GM06990 (cell line): ENCODE data around the gene GGACT.

Experiments used
- DNase-seq: peaks from one replicate; pipeline ENCODE4 v3.0.0-alpha.2; 2011; ENCODE audit not compliant: insufficient read length; ENCODE audit errors: extremely low read depth
- H3K27me3 ChIP-seq: replicated peaks from 2 replicates; pipeline ENCODE4 v1.6.0; 2011; ENCODE audit warnings: low read length; ENCODE audit not compliant: control insufficient read depth, insufficient read depth
- H3K36me3 ChIP-seq: 2 replicates; pipeline ENCODE4 v1.5.1; 2011; ENCODE audit warnings: low read length; ENCODE audit not compliant: control insufficient read depth, insufficient read depth
- H3K4me3 ChIP-seq: replicated peaks from 2 replicates; pipeline ENCODE4 v1.5.1; 2011; ENCODE audit warnings: low read depth, mild to moderate bottlenecking, control low read depth, low read length
- CTCF ChIP-seq: IDR thresholded peaks from 2 replicates; pipeline ENCODE4 v1.5.1; 2011; ENCODE audit warnings: low read length, control low read depth, mild to moderate bottlenecking, inconsistent platforms; ENCODE audit not compliant: insufficient read depth, poor library complexity, severe bottlenecking

Gene GGACT

GRCh38 chr13:100560498-100561157 is 28.0 kb downstream of the GGACT start:
- Histone ChIP-seq H3K27me3 (no peaks in the 10 kb centered on the region), H3K36me3 (no peaks in the 10 kb centered on the region), H3K4me3 (no peak overlapping the region)
- TF ChIP-seq CTCF = no peak
- no peak for DNase-seq

- H3K27me3 ChIP-seq = no peaks in the 10 kb centered on the region
- DNase-seq = no peak
- H3K36me3 ChIP-seq = no peaks in the 10 kb centered on the region
- no peak overlapping the region for H3K4me3 ChIP-seq
- no peak for TF ChIP-seq CTCF
Measured at GRCh38 chr13:100559886-100560285, 28.7 kb downstream of the GGACT start.

- Histone ChIP-seq H3K4me3 (no peak overlapping the region), H3K36me3 (no peaks in the 10 kb centered on the region), H3K27me3 (no peaks in the 10 kb centered on the region)
- TF ChIP-seq CTCF = no peak
- no peak for DNase-seq
Measured at GRCh38 chr13:100552755-100553154, 35.8 kb downstream of the GGACT start.

GRCh38 chr13:100549316-100549715 is 39.3 kb downstream of the GGACT start:
- H3K36me3 ChIP-seq = no peaks in the 10 kb centered on the region
- H3K27me3 ChIP-seq = no peaks in the 10 kb centered on the region
- H3K4me3 ChIP-seq = no peak overlapping the region
- TF ChIP-seq CTCF = no peak
- no peak for DNase-seq

GRCh38 chr13:100547791-100548201 is 40.8 kb downstream of the GGACT start:
- H3K4me3 ChIP-seq = no peak overlapping the region
- H3K36me3 ChIP-seq = no peaks in the 10 kb centered on the region
- no peak for TF ChIP-seq CTCF
- DNase-seq = no peak
- no peaks in the 10 kb centered on the region for H3K27me3 ChIP-seq
